GM08714 (cell line): Measurements from ENCODE around the gene CLDN11.

Experiments
- H3K4me3 ChIP-seq: fragments of 200-500 bp; sonication (Bioruptor generic); 2 replicates; pipeline ENCODE4 v1.5.1; 2014; ENCODE audit warnings: mild to moderate bottlenecking, low read length, inconsistent platforms
- ZNF274 ChIP-seq: IDR thresholded peaks from 2 replicates; pipeline ENCODE4 v1.6.1; 2012; ENCODE audit warnings: mild to moderate bottlenecking, low read depth, low read length

The CLDN11 gene

GRCh38 chr3:170418422-170419398 is at the start of gene CLDN11:
Gene CLDN11, plus strand, starts transcription at chr3:170418868. Its CDS starts 199 bp downstream, at chr3:170419067.
- H3K4me3 ChIP-seq, result peak within 1 kb of the TSS; percentile 46; the same call in 1 of the 2 replicates
- TF ChIP-seq ZNF274, result no peak

GRCh38 chr3:170368921-170369320 is 49.7 kb upstream of the CLDN11 start:
- no peak overlapping the region for H3K4me3 ChIP-seq
- no peak for TF ChIP-seq ZNF274

DNA sequence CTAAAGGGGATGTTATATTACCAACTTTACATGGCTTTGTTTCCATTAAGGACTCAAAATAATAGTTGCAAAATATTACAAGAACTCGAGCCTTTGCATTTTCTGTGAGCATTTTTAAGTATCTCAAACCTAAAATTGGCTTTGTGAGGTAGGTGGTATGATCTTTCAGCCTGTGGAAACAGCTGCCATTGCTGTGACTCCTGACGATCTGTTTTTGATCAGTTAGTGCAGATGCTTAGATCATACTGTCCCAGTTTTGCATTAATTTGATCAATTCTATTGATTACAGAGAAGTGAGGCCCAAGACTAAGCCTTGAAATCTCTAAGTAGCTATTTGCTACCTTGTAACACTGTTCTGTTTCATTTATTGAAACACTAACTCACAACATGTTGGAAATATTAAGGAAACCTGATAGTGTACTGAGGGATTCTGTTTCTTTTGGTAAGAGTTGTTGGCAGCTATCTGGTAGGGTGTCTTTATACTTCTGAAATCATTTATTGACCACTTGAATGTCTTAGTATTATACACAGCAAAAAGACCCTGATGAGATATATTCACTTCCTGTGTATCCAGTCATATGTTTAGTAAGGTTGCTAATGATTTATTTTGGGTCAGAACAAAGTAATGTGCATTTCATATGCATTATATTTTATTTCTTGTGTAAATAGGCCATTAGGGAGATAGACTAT is 46.3 kb upstream of the CLDN11 start:
- no peak overlapping the region for H3K4me3 ChIP-seq
- TF ChIP-seq ZNF274, result no peak

- TF ChIP-seq ZNF274, result no peak
Observed at GRCh38 chr3:170383567-170383966, 35.1 kb upstream of the CLDN11 start.

DNA sequence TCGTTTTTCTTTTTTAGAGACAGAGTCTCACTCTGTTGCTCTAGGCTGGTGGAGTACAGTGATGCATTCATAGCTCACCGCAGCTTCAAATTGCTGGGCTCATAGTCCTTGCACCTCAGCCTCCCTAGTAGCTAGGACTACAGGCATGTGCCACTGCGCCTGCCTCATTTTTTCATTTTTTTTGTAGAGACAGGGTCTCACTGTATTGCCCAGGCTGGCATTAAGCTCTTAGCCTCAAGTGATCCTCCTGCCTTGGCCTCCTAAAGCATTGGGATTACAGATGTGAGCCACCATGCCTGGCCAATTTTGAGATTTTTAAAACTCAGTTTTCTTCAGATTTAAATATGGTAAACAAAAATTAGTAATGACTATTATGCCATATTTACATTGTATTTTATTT is 32.2 kb upstream of the CLDN11 start:
- H3K4me3 ChIP-seq, result no peak overlapping the region
- no peak for TF ChIP-seq ZNF274

More at GRCh38 chr3:170383567-170383966, 35.1 kb upstream of the CLDN11 start:
- no peak overlapping the region for H3K4me3 ChIP-seq

DNA sequence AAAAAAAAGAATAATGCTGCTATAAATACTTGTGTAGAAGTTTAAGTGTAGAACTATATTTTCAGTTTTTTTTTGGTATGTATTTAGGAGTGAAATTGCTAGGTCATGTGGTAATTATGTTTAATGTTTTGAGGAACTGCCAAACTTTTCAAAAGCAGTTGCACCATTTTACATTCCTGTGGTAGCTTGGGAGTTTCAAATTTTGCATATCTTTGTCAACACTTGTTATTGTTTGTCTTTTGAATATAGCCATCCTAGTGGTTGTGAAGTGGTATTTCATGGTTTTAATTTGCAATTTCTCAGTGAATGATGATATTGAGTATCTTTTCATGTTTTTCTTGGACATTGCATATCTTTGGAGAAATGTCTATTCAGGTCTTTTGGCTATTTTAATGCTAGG is 30.7 kb upstream of the CLDN11 start:
- no peak for TF ChIP-seq ZNF274
- no peak overlapping the region for H3K4me3 ChIP-seq

GRCh38 chr3:170391108-170391507 is 27.6 kb upstream of the CLDN11 start:
- no peak for TF ChIP-seq ZNF274
- H3K4me3 ChIP-seq, result no peak overlapping the region

DNA sequence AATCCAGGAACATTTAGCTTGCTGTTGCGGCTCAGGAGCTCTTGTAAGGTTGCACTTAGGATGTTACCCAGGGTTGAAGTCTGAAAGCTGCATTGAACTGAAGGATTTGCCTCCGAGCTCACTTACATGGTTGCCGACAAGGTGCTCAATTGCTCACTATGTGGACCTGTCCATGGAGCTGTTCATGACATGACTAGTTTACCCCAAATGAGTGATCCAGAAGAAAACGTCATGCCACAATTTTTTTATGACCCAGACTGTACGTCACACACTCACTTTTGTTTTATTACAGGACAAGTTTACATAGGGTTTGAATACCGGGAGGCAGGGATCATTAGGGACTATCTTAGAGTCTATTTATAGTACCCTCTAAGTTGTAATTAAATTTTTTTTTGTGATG is 21.0 kb upstream of the CLDN11 start:
- no peak for TF ChIP-seq ZNF274
- no peak overlapping the region for H3K4me3 ChIP-seq

GRCh38 chr3:170405101-170405500 is 13.6 kb upstream of the CLDN11 start:
- TF ChIP-seq ZNF274, result no peak
- no peak overlapping the region for H3K4me3 ChIP-seq

DNA sequence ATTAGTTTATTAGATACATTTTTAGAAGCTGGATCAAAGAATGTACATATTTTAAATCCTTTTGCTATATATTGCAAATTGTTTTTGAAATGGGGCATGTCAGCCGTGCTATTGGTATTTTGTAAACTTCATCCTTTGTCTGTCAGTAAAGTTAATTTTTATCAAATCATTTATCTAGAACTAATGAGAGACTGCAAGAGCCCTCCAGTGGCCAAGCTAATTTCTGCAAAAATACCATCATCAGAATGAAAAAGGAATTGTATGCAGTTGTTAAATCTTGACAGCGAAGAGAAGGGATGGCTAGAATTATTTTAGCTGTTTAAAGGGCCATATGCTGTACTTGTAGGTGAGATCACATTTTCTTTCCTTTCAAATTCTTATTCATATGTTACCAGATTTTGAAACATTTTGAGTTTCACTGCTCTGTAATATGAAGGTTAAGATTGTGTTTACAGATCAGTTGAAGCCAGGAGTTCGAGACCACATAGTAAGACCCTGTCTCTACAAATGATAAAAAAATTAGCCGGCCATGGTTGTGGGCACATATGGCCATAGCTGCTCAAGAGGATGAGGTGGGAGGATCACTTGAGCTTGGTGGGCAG is 8.1 kb upstream of the CLDN11 start:
- no peak for TF ChIP-seq ZNF274
- no peak overlapping the region for H3K4me3 ChIP-seq

- TF ChIP-seq ZNF274, result no peak
- no peak overlapping the region for H3K4me3 ChIP-seq
Observed at GRCh38 chr3:170413291-170413690, 5.4 kb upstream of the CLDN11 start.

DNA sequence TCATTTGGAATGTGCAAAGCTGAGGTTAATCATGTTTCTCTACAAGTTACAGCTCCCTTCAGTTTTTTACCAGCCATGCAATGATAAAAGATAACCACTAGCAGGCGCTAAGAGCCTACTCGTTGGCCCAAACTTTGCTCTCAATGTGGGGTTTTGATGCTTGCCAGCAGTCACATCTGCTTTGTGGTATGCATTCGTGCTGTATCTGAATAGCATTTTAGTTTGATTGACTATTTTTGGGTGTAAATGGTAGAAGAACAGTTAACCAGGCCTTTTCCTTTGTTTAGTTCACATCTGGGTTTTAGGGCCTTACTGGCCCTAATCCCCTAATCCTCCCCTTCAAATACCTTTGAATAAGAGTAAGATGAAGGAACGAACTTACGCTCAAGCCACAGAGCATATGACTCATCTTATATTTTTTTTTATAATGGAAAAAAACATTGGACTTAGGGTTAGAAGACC is 4.4 kb upstream of the CLDN11 start:
- no peak overlapping the region for H3K4me3 ChIP-seq
- TF ChIP-seq ZNF274, result no peak

- no peak overlapping the region for H3K4me3 ChIP-seq
- no peak for TF ChIP-seq ZNF274
Observed at GRCh38 chr3:170417090-170417489, 1.6 kb upstream of the CLDN11 start.

- no peak overlapping the region; the same call in 1 of the 2 replicates for H3K4me3 ChIP-seq
- no peak for TF ChIP-seq ZNF274
Observed at GRCh38 chr3:170419557-170420087, 954 bp downstream of the CLDN11 start.
